A673 (cell line): ENCODE results near the gene A3GALT2. TPM values are rescaled to one million over a fixed set of nuclear protein-coding genes. Genes with fewer than 3 reads are reported as not detected.

Source experiments
- BruUV-seq: library from RNA; stranded (reverse); fragments of 400-500 nt; replicated peaks from 2 replicates; lab custom pipeline; 2021; lab: Mats Ljungman, UMichigan
- CTCF ChIA-PET: fragments of 300-600 bp; sonication (Branson Sonifier 250); formaldehyde crosslinking; loops from one replicate; lab custom pipeline; 2022; ENCODE audit warnings: antibody characterized with exemption; lab: Charles Lee
- POLR2A ChIA-PET: fragments of 300-600 bp; sonication (Branson Sonifier 250); formaldehyde crosslinking; loops from one replicate; lab custom pipeline; 2022; ENCODE audit warnings: antibody characterized with exemption; ENCODE audit not compliant: low non-redundant PET; lab: Charles Lee
- DNase-seq: peaks from one replicate; pipeline ENCODE4 v3.0.0-alpha.2; 2015; ENCODE audit warnings: low spot score
- H3K27ac ChIP-seq: fragments of 200-600 bp; sonication (generic); 2 replicates; pipeline ENCODE4 v1.5.1; 2016; ENCODE audit warnings: mixed run types, low read depth, mild to moderate bottlenecking, mixed read lengths, antibody characterized with exemption, low read length; ENCODE audit not compliant: poor library complexity, severe bottlenecking
- H3K27me3 ChIP-seq: fragments of 200-600 bp; sonication (generic); replicated peaks from 2 replicates; pipeline ENCODE4 v1.6.1; 2017; ENCODE audit warnings: mixed run types, low read depth, mild to moderate bottlenecking, mixed read lengths, antibody characterized with exemption, low read length; ENCODE audit not compliant: insufficient read depth, poor library complexity
- H3K36me3 ChIP-seq: fragments of 200-600 bp; sonication (generic); 2 replicates; pipeline ENCODE4 v1.6.1; 2016; ENCODE audit warnings: mixed run types, mild to moderate bottlenecking, mixed read lengths, antibody characterized with exemption, low read length; ENCODE audit not compliant: insufficient read depth, poor library complexity, severe bottlenecking
- H3K4me1 ChIP-seq: fragments of 200-600 bp; sonication (generic); 2 replicates; pipeline ENCODE4 v1.6.1; 2017; ENCODE audit warnings: mixed run types, mild to moderate bottlenecking, mixed read lengths, antibody characterized with exemption, low read length; ENCODE audit not compliant: insufficient read depth, poor library complexity, severe bottlenecking
- H3K4me3 ChIP-seq: fragments of 200-600 bp; sonication (generic); 2 replicates; pipeline ENCODE4 v1.5.1; 2016; ENCODE audit warnings: low read depth, mixed run types, mild to moderate bottlenecking, mixed read lengths, low read length; ENCODE audit not compliant: poor library complexity, severe bottlenecking
- H3K9me3 ChIP-seq: fragments of 200-600 bp; sonication (generic); 2 replicates; pipeline ENCODE4 v1.6.1; 2016; ENCODE audit warnings: mixed run types, low read depth, mild to moderate bottlenecking, mixed read lengths, antibody characterized with exemption, low read length; ENCODE audit not compliant: poor library complexity, severe bottlenecking
- CTCF ChIP-seq: fragments of 300-800, 200-600 bp; sonication (generic); conservative IDR thresholded peaks from 2 replicates; pipeline ENCODE4 v1.5.1; 2017; ENCODE audit warnings: low read depth, mild to moderate bottlenecking, antibody characterized with exemption, low read length, moderate library complexity, mixed read lengths
- EZH2 ChIP-seq: fragments of 200-600 bp; sonication (generic); IDR thresholded peaks from 2 replicates; pipeline ENCODE4 v1.6.1; 2017; ENCODE audit warnings: borderline replicate concordance, low read depth, mild to moderate bottlenecking, mixed read lengths, antibody characterized with exemption, low read length; ENCODE audit not compliant: poor library complexity, severe bottlenecking
- intact Hi-C: fragments of 100-400 bp; cut with micrococcal nuclease; formaldehyde crosslinking; loops from one replicate; pipeline ENCODE4 v1.10.0; 2022; ENCODE audit not compliant: unreplicated experiment
- total RNA-seq: library from RNA; stranded (reverse); gene quantifications from 2 replicates; pipeline ENCODE4 v1.2.3, GENCODE V29; 2021

Gene A3GALT2
- total RNA-seq, 1 experiment from 2014 or later, result 0.39 TPM

- intact Hi-C loops, result no loop called here
- TF ChIP-seq EZH2 (no peak), CTCF (no peak)
- CTCF ChIA-PET, result interaction anchor here (0.6 to 0.7 kb wide), 3 partner anchors 16 to 1502 kb away, joined by 5 to 15 read pairs (median 7); no protein-coding TSS in a partner anchor
Observed at GRCh38 chr1:33349778-33350610, 29.1 kb upstream of the A3GALT2 start.

GRCh38 chr1:33349081-33349759, 28.3 kb upstream of the A3GALT2 start:
- BruUV-seq, result no TSS peak
- Histone ChIP-seq H3K9me3 (no peaks in the 10 kb centered on the region), H3K4me1 (peaks cover 40% of the 10 kb centered on the region), H3K27me3 (no peaks in the 10 kb centered on the region), H3K27ac (peak overlapping the region; percentile 89), H3K4me3 (peak overlapping the region; percentile 94), H3K36me3 (no peaks in the 10 kb centered on the region)
- CTCF ChIA-PET, result interaction anchor here (0.6 to 0.7 kb wide), 3 partner anchors 17 to 1503 kb away, joined by 5 to 15 read pairs (median 7); no protein-coding TSS in a partner anchor
- intact Hi-C loops, result no loop called here
- DNase-seq, result peak; percentile 49
- POLR2A ChIA-PET, result interaction anchor here (0.5 kb wide), 1 partner anchor 72 kb away, joined by 3 read pairs; no protein-coding TSS in a partner anchor
- TF ChIP-seq CTCF (no peak), EZH2 (no peak)

More at GRCh38 chr1:33349778-33350610, 29.1 kb upstream of the A3GALT2 start:
- Histone ChIP-seq H3K4me1 (peaks cover 35% of the 10 kb centered on the region), H3K27ac (peak overlapping the region; percentile 98), H3K27me3 (no peaks in the 10 kb centered on the region), H3K9me3 (no peaks in the 10 kb centered on the region), H3K4me3 (peak overlapping the region; percentile 94), H3K36me3 (no peaks in the 10 kb centered on the region)
- POLR2A ChIA-PET, result interaction anchor here (0.5 kb wide), 1 partner anchor 71 kb away, joined by 3 read pairs; no protein-coding TSS in a partner anchor
- no TSS peak for BruUV-seq
- peak; percentile 92 for DNase-seq

GRCh38 chr1:33348676-33349080, 27.8 kb upstream of the A3GALT2 start:
- Histone ChIP-seq H3K4me1 (peaks cover 44% of the 10 kb centered on the region), H3K36me3 (no peaks in the 10 kb centered on the region), H3K27me3 (no peaks in the 10 kb centered on the region), H3K9me3 (no peaks in the 10 kb centered on the region), H3K27ac (peak overlapping the region; percentile 89), H3K4me3 (peak overlapping the region; percentile 94)
- POLR2A ChIA-PET, result no interaction called here
- no TSS peak for BruUV-seq
- DNase-seq, result no peak
- CTCF ChIA-PET, result no interaction called here
- TF ChIP-seq CTCF, result no peak
- no peak for TF ChIP-seq EZH2
- intact Hi-C loops, result no loop called here
